GM19372 (cell line): ENCODE measurements around the gene CEACAM16.
"Not testable (repeated sequence)": the region's sequence is repeated elsewhere in the genome, so short reads cannot be mapped to it uniquely, and the experiment has no call there.

ENCODE experiments used
- ATAC-seq: cut with Tn5 transposase; IDR thresholded peaks from one replicate; pipeline ENCODE4 v1.9.1; 2021; ENCODE audit warnings: mild to moderate bottlenecking, low read depth, moderate library complexity; ENCODE audit not compliant: unreplicated experiment

CEACAM16 gene

GRCh38 chr19:44675521-44675920 is 23.4 kb upstream of the CEACAM16 start:
- ATAC-seq = no peak

GRCh38 chr19:44677019-44677811 is 21.7 kb upstream of the CEACAM16 start:
- ATAC-seq = no peak

GRCh38 chr19:44680536-44680935 is 18.4 kb upstream of the CEACAM16 start:
- no peak for ATAC-seq

GRCh38 chr19:44681992-44682790 is 16.8 kb upstream of the CEACAM16 start:
- ATAC-seq = no peak

GRCh38 chr19:44682807-44683206 is 16.1 kb upstream of the CEACAM16 start:
- ATAC-seq = no peak

GRCh38 chr19:44683434-44684210 is 15.3 kb upstream of the CEACAM16 start:
- no peak for ATAC-seq

GRCh38 chr19:44684396-44684795 is 14.6 kb upstream of the CEACAM16 start:
- not testable (repeated sequence) for ATAC-seq

- ATAC-seq = no peak
Observed at GRCh38 chr19:44684892-44685863, 13.8 kb upstream of the CEACAM16 start.

GRCh38 chr19:44685877-44686276 is 13.1 kb upstream of the CEACAM16 start:
- ATAC-seq = no peak

GRCh38 chr19:44686896-44687295 is 12.1 kb upstream of the CEACAM16 start:
- ATAC-seq = no peak

- ATAC-seq = no peak
Observed at GRCh38 chr19:44687888-44688287, 11.1 kb upstream of the CEACAM16 start.

GRCh38 chr19:44689290-44690130 is 9.4 kb upstream of the CEACAM16 start:
- ATAC-seq = no peak

GRCh38 chr19:44690131-44690440 is 8.9 kb upstream of the CEACAM16 start:
- no peak for ATAC-seq

GRCh38 chr19:44692379-44692721 is 6.6 kb upstream of the CEACAM16 start:
- no peak for ATAC-seq

- no peak for ATAC-seq
Observed at GRCh38 chr19:44694184-44694579, 4.8 kb upstream of the CEACAM16 start.

- no peak for ATAC-seq
Observed at GRCh38 chr19:44696939-44697669, 1.8 kb upstream of the CEACAM16 start.

GRCh38 chr19:44697670-44698034 is 1.3 kb upstream of the CEACAM16 start:
- no peak for ATAC-seq

GRCh38 chr19:44700547-44700946 is 1.6 kb downstream of the CEACAM16 start:
- no peak for ATAC-seq

- ATAC-seq = no peak
Observed at GRCh38 chr19:44701228-44701627, 2.3 kb downstream of the CEACAM16 start.
